ENCODE results near the gene TRNT1.

TRNT1 gene

GRCh38 chr3:3126477-3127431, at the start of gene TRNT1:
TRNT1 (plus strand) TSS chr3:3126940; CDS start chr3:3129041, 2,101 bp downstream.
- peak; percentile 59 to 94 (median 84) for DNase-seq

- no peak for DNase-seq
Measured at GRCh38 chr3:3080309-3080708, 46.4 kb upstream of the TRNT1 start.

GRCh38 chr3:3081381-3082233, 45.1 kb upstream of the TRNT1 start:
- DNase-seq, result no peak

GRCh38 chr3:3082234-3082924, 44.4 kb upstream of the TRNT1 start:
- DNase-seq, result no peak

- DNase-seq, result no peak
Measured at GRCh38 chr3:3084890-3085289, 41.9 kb upstream of the TRNT1 start.

GRCh38 chr3:3085782-3086181, 41.0 kb upstream of the TRNT1 start:
- DNase-seq, result no peak

GRCh38 chr3:3086239-3086638, 40.5 kb upstream of the TRNT1 start:
- no peak for DNase-seq

- no peak for DNase-seq
Measured at GRCh38 chr3:3087279-3087678, 39.5 kb upstream of the TRNT1 start.

- DNase-seq, result no peak
Measured at GRCh38 chr3:3087716-3088465, 38.8 kb upstream of the TRNT1 start.

GRCh38 chr3:3089017-3089416, 37.7 kb upstream of the TRNT1 start:
- DNase-seq, result no peak

- DNase-seq, result no peak
Measured at GRCh38 chr3:3097958-3098357, 28.8 kb upstream of the TRNT1 start.

- no peak for DNase-seq
Measured at GRCh38 chr3:3101660-3102458, 24.9 kb upstream of the TRNT1 start.

GRCh38 chr3:3102751-3103150, 24.0 kb upstream of the TRNT1 start:
- no peak for DNase-seq

- no peak for DNase-seq
Measured at GRCh38 chr3:3105246-3105645, 21.5 kb upstream of the TRNT1 start.

GRCh38 chr3:3105815-3106214, 20.9 kb upstream of the TRNT1 start:
- no peak for DNase-seq

GRCh38 chr3:3107181-3107580, 19.6 kb upstream of the TRNT1 start:
- DNase-seq, result no peak

GRCh38 chr3:3107858-3108257, 18.9 kb upstream of the TRNT1 start:
- DNase-seq, result no peak

- no peak for DNase-seq
Measured at GRCh38 chr3:3109407-3110298, 17.1 kb upstream of the TRNT1 start.

- peak in 3 of 56 donors; percentile 1 to 25 (median 20) for DNase-seq
Measured at GRCh38 chr3:3110299-3110630, 16.5 kb upstream of the TRNT1 start, which contains the start of gene IL5RA. IL5RA (minus strand) TSS chr3:3110374; CDS start chr3:3104984, 5,390 bp downstream.

Measured in amygdala (tissue), 56 donors.